ENCODE results near the gene MYH7.
"Not testable (repeated sequence)": the region's sequence is repeated elsewhere in the genome, so short reads cannot be mapped to it uniquely, and the experiment has no call there.

The MYH7 gene

DNA sequence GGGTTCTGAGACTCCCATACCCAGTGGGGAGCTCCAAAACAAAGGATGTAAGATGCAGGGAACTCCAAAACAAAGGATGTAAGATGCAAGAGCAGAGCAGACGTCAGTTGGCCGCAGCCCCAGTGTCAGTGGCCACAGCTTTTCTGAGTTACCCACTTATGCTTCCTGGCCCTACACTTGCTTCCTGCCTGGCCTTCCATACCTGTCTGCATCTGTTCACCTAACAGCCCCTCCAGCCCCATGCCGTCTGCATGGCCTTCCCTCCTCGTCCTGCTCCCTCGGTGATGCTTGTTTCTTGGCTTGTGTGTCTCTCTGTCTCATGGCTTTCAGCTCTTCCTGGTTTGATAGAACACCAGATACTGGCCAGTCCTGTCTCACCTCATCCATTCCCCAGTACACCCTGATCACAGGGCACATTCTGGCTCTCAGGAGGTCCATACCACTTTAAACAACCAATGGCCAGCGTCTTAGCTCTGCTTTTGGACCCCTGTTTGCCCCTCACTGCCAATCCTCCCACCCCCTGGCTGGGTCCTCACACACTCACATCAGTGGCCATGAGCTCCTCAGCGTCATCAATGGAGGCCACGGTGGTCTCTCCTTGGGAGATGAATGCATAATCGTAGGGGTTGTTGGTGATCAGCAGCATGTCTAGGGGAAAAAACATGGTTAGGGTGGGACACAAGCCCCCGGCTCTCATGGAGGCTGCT is 5.3 kb downstream of the MYH7 start:
- DNase-seq, result no peak

- DNase-seq, result no peak
Measured at GRCh38 chr14:23428686-23429495, 6.6 kb downstream of the MYH7 start.

GRCh38 chr14:23425798-23426197 is 9.7 kb downstream of the MYH7 start:
- not testable (repeated sequence) for DNase-seq

DNA sequence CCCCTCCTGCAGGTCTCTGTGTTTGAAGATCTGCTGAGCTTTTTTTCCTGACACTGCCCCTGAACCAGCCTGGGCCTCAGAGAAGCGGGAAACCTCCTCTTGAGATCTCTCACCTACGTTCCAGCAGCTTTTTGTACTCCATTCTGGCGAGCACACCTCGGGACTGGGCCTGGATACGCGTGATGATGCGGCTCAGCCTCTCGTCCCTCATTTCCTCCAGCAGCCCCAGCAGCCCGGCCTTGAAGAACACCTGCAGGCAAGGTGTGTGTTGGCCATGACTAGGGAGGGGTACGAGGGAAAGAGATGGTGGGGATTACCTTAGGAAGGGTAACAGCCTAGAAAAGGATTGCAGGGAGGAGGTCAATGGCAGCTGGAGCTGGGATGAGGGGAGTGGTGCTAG is 10.3 kb downstream of the MYH7 start:
- no peak for DNase-seq

- DNase-seq, result no peak
Measured at GRCh38 chr14:23423657-23424056, 11.8 kb downstream of the MYH7 start.

DNA sequence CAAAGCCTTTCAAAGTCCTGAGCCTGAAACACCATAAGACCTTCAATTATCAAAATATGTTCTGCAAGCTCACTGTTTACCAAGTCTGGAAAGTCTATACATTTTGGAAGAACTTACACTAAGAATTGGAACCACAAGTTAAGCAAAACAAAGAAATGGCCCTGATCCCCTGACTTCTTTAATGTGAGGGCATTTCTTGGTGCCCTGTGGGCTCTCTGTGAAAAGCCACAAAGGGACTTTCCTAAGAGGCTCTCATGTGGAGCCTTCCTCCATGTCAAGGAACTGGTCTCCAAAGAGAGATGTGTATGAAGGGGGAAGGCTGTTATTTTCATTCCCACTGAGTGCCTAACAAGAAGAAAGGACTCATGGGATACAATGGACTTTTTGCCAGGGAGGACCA is 13.9 kb downstream of the MYH7 start:
- no peak for DNase-seq

DNA sequence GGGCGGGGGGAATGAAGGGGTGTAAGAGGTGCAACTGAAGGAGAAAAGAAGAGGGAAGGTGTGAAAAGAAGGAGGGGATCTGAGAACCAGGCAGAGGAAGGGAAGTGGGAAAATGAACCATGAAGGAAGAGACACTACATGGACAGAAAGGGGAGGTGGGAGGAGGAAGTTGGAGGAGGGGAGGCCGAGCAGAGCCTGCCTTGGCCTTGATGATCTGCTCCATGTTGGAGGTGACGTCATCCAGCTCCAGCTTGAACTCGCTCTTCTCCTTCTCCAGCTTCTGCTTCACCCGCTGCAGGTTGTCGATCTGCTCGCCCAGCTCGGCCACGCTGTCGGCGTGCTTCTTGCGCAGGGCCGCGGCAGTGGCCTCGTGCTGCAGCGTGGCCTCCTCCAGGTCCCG is 15.8 kb downstream of the MYH7 start:
- not testable (repeated sequence) for DNase-seq

GRCh38 chr14:23418021-23418420 is 17.4 kb downstream of the MYH7 start:
- DNase-seq, result no peak

DNA sequence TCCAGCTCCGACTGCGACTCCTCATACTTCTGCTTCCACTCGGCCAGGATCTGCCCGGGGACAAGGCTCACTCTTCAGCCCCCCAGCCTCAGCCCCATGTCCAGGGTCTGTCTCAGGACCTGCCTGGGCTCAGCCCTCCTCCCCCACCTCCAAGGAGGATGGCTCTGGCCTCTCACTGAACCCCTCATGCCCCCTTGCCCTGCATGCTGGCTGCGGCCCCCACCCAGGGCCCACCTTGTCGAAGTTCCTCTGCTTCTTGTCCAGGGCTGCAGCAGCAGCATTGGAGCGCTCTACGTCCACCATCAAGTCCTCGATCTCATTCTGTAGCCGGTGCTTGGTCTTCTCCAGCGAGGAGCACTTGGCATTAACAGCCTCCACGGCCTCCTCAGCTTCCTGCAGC is 18.2 kb downstream of the MYH7 start:
- not testable (repeated sequence) for DNase-seq

DNA sequence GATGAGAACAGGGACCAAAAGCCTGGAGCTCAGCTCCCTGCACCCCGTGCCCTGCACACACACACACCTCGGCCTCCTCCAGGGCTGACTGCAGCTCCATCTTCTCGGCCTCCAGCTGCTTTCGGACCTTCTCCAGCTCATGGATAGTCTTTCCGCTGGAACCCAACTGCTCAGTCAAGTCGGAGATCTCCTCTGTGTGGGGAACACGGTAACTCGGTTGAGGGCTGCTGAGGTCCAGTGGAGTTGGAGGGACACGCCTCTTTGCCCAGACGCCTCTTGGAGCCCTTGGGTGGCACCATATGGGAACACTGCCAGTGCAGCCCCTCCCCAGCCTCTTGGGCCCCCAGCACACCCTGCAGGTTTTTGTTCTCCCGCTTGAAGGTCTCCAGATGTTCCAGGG is 18.7 kb downstream of the MYH7 start:
- no peak for DNase-seq

- no peak for DNase-seq
Measured at GRCh38 chr14:23415821-23416778, 19.4 kb downstream of the MYH7 start.

- DNase-seq, result no peak
Measured at GRCh38 chr14:23414906-23415820, 20.3 kb downstream of the MYH7 start.

DNA sequence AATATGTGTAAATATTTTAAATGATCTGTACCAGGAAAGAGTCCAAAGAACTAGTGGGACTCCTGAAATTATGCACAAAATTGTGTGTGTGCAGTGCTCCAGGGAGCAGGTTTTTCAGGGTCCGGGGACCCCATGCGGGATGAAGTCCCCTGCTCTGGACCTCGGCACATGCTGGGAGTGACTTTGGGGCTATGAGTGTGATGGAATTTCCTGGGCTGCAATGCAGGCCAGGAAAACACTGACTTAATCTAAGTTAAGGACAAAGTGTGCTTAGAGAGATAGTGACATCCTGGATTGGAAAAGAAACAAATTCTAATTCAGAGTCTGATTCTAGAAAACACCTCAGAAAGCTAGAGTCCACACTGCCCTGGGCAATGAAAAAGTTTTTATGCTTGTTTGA is 21.2 kb downstream of the MYH7 start:
- DNase-seq, result no peak

GRCh38 chr14:23413681-23414080 is 21.8 kb downstream of the MYH7 start:
- no peak for DNase-seq

DNA sequence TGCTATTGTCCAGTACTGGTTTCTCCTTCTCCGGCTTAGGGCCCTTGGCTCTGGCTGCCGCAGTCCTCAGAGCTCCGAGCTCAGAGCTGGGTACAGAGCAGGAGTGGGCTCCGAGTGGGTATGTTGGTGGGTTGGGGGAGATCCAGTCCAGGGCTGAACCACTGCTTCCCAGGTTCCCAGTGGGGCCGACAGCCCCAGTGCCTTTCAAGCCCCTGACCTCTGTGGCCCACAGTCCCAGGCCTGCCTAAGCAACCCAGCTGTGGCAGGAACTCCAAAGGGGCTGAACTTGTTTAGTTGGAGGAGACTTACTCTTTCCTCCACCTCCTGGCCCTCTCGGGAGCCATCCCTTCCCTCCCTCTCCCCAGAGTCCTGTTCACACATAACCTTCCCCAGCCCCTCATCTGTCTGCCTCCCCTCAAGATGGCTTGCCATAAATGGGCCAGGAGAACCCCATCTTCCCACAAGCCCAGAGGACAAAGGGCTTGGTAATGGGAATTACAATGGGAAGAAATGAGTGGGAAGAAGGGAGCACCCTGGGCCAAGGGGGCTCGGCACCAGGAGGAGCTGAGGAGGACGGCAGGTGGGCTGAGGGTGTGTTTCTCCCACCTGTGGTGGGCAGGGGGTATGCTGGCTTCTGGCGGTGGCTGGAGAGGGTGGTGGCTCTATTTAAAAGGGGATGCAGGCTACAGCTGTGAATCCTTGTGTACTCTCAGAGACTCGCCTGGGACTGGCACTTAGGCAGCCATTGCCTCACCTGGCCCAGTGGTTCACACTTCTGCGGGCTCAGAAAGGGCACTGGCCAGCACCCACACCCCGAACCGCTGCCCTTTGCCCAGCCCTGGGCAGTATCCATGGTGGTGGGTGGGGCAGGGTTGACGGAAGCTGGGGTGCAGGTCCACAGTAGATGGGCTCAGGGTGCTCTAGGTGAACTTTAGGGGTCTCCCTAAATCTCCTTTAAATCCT is 23.6 kb downstream of the MYH7 start:
- DNase-seq, result no peak

DNA sequence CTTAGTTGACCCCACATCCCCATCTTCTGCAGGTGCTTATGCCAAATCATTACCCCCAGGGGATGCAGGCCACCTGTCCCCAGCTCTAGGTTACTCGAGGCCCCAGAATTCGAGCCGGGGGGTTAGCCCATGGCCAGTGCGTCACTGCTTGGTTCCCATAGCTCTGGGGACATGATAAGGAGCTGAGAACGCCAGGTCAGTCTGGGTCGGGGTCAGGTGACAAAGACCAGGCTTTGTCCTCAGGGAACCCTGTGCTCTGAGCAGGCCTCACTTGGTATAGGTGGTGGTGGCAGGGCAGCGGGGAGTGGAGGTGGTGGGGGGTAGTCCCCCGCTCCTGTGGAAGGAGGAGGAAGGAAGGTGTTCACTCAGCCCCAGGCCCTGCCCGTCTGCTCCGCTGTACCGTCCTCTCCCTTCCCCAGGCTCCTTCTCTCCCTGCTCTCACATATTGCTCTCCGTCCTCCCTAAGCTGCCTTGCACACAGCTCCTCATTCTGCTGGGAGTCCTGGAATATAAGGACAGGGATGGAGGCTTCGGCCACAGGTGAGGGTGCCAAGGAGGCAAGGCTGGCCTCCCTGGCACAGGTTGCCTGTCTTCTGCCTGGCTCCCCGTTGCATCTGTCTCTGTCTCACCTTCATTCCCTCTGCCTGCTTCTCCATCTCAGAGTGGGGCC is 25.4 kb downstream of the MYH7 start:
- DNase-seq, result no peak

DNA sequence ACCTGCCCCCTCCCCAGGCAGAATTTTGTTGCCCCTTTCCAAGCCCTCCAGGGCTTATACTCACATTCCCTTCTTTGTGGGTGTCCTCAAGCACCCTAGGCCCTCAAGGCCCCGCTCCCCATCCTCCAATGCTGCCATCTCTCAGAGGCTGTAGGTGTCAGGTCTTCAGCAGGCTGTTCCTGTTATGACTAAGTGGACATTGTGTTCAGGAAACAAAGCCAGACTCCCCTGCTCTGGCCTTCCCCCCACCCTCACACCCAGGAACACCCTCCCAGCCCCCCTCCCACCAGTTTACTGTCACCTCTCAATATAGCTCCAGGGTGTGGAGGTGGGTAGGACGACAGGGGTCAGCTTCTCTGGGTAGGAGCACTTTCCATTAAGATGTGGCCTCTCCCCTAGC is 26.0 kb downstream of the MYH7 start:
- DNase-seq, result no peak

- no peak for DNase-seq
Measured at GRCh38 chr14:23408307-23408630, 27.2 kb downstream of the MYH7 start.

DNA sequence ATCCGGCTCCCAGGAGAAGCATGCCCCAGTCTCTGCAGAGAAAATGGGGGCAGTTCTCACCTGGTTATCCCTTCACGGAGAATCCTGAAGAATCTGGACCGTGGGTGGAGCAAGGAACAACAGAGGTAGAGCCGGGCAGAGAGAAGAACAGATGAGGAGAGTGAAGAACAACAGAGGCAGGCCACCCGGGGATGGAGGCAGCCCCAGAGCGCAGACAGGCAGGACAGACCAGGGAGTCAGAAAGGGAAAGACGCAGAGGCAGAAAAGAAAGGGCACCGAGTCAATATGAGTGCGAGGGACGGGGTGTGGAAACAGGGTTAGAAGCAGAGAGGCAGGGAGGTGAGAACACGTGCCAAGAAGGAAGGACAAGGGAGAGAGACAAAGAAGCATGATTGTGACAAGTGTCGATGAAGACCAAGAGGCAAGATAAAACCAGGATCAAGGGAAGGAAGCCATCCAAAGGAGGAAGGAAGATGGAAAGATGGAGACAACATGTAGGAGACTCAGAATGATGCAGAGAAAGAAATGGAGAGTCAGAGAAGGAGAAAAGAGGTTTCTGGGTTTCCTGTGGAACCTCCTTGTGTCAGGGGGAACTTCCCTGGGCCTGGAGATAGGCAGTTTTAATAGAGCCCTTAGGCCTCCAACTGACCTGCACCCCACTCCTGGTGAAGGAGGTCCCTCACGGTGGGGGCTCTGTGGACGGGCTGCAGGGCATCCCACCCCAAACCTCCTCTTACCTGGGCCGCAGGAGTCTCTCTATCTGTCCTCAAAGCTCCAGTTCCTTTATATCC is 27.7 kb downstream of the MYH7 start, which contains the start of gene MYH6:
TSS of gene MYH6 (minus strand) at position 758 of the 791 bp plus-strand sequence. CDS start 1,050 bp downstream, outside the sequence.
- no peak for DNase-seq
